Esophagus squamous epithelium (tissue), 5 donors: ENCODE results near the gene ZNF43. TPM values are rescaled to one million over a fixed set of nuclear protein-coding genes. Genes with fewer than 3 reads are reported as not detected.
"Not testable (repeated sequence)": the region's sequence is repeated elsewhere in the genome, so short reads cannot be mapped to it uniquely, and the experiment has no call there.

Experiments used
- DNase-seq: peaks from one replicate; lab custom pipeline; 2025; lab: John Stamatoyannopoulos, UW
- H3K27ac ChIP-seq, 4 donors: fragments of 200-600 bp; sonication (generic); one replicate each; pipeline ENCODE4 v1.5.1; 2016 to 2019; ENCODE audit warnings: mild to moderate bottlenecking in 1 of 4
- H3K27me3 ChIP-seq, 4 donors: fragments of 200-600 bp; sonication (generic); 1 replicate in 3 of 4; 2 replicates in 1 of 4; pipeline versions ENCODE4 v1.5.1 to v1.6.0; 2017 to 2021; ENCODE audit warnings: antibody characterized with exemption in 1 of 4
- H3K36me3 ChIP-seq, 3 donors: fragments of 200-600 bp; sonication (generic); one replicate each; pipeline ENCODE4 v1.5.1; 2016 to 2019
- H3K4me1 ChIP-seq, 3 donors: fragments of 200-600 bp; sonication (generic); one replicate each; pipeline ENCODE4 v1.5.1; 2017 to 2019
- H3K4me3 ChIP-seq, 4 donors: fragments of 200-600 bp; sonication (generic); 1 replicate in 3 of 4; 2 replicates in 1 of 4; pipeline ENCODE4 v1.5.1; 2016 to 2019; ENCODE audit warnings: mild to moderate bottlenecking in 2 of 4, moderate library complexity in 1 of 4
- H3K9me3 ChIP-seq, 3 donors: fragments of 200-600 bp; sonication (generic); one replicate each; pipeline ENCODE4 v1.5.1; 2016 to 2019
- POLR2A ChIP-seq, 4 donors: fragments of 450-650 bp; IDR thresholded peaks; one replicate each; pipeline ENCODE4 v1.6.1; 2017; ENCODE audit warnings: antibody characterized with exemption in 4 of 4, mild to moderate bottlenecking in 4 of 4, moderate library complexity in 3 of 4
- WGBS, 2 donors: methylation state at CpG; one replicate each; pipeline ENCODE4 v1.1.5; 2018; 5-methylcytosine and 5-hydroxymethylcytosine counted together
- intact Hi-C: fragments of 100-400 bp; cut with DNase I; formaldehyde crosslinking; loops from one replicate; pipeline ENCODE4 v1.15.0; 2022
- total RNA-seq, 4 donors: library from RNA; depleted of rRNA; stranded (reverse); fragments of >200 nt; gene quantifications; one replicate each; pipeline ENCODE4 v1.1.0, GENCODE V29; 2016
- TF ChIP-seq, protein P1 (sequence below), 6 experiments: fragments of 450-650 bp in 4 of 6; fragments of 200-600 bp in 2 of 6; sonication (generic) in 2 of 6; IDR thresholded peaks; one replicate each; pipeline ENCODE4 v1.5.1; 2016 to 2019; ENCODE audit warnings: antibody characterized with exemption in 6 of 6, mild to moderate bottlenecking in 4 of 6, moderate library complexity in 4 of 6
- donor health status: DM: yes; HTN: yes; CAD: no.

ZNF43 gene
- total RNA-seq, 4 donors from 2014 or later = 2.7 to 9.9 (median 4.0) TPM

DNA sequence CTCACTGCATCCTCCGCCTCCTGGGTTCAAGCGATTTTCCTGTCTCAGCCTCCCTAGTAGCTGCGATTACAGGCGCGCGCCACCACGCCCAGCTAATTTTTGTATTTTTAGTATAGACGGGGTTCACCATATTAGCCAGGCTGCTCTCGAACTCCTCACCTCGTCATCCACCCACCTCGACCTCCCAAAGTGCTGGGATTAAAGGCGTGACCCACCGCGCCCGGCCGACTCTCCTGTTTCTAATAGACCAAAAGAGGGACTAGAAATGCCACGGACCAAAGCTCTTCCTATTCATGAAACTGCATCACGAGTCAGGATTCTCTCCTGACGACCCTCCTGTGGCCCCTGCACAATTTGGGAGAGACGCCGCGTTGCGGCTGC, 563 bp downstream of the ZNF43 start:
- peaks cover 0 to 30% (median 0%) of the 10 kb centered on the region in 3 donors for H3K36me3 ChIP-seq
- H3K9me3 ChIP-seq = peaks cover 0 to 23% (median 0%) of the 10 kb centered on the region in 3 donors
- intact Hi-C loops = no loop called here
- peak overlapping the region; percentile 85 to 96 (median 92) for H3K27ac ChIP-seq
- no peak for DNase-seq
- no peaks in the 10 kb centered on the region for H3K27me3 ChIP-seq
- peak overlapping the region; percentile 61 to 92 (median 72) for H3K4me3 ChIP-seq
- 24 to 32% methylated on average over 4 to 8 of the region's 23 CpGs for WGBS, 2 donors
- H3K4me1 ChIP-seq = peaks cover 0 to 14% (median 5%) of the 10 kb centered on the region in 3 donors
- no peak for TF ChIP-seq POLR2A (IDR thresholded peaks at IDR 0.05)
- TF ChIP-seq, protein P1, sequence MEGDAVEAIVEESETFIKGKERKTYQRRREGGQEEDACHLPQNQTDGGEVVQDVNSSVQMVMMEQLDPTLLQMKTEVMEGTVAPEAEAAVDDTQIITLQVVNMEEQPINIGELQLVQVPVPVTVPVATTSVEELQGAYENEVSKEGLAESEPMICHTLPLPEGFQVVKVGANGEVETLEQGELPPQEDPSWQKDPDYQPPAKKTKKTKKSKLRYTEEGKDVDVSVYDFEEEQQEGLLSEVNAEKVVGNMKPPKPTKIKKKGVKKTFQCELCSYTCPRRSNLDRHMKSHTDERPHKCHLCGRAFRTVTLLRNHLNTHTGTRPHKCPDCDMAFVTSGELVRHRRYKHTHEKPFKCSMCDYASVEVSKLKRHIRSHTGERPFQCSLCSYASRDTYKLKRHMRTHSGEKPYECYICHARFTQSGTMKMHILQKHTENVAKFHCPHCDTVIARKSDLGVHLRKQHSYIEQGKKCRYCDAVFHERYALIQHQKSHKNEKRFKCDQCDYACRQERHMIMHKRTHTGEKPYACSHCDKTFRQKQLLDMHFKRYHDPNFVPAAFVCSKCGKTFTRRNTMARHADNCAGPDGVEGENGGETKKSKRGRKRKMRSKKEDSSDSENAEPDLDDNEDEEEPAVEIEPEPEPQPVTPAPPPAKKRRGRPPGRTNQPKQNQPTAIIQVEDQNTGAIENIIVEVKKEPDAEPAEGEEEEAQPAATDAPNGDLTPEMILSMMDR (IDR thresholded peaks at IDR 0.05) = no peak

DNA sequence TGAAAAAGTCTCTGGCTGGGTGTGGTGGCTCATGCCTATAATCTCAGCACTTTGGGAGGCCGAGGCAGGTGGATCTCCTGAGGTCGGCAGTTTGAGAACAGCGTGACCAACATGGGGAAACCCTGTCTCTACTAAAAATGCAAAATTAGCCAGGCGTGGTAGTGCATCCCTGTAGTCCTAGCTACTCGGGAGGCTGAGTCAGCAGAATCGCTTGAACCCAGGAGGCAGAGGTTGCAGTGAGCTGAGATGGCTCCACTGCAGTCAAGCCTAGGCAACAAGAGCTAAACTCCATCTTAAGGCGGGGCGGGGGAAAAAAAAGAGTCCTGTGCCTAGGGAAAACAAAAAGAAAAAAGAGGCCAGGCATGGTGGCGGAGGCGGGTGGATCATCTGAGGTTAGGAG, 2.2 kb downstream of the ZNF43 start:
- TF ChIP-seq, protein P1 (IDR thresholded peaks at IDR 0.05) = no peak
- no peak for TF ChIP-seq POLR2A (IDR thresholded peaks at IDR 0.05)
- 81 to 91% methylated on average over 8 to 9 of the region's 10 CpGs for whole genome bisulfite sequencing, 2 donors
- no peak for DNase-seq
- Histone ChIP-seq H3K4me3 (no peak overlapping the region), H3K4me1 (peaks cover 0 to 14% (median 5%) of the 10 kb centered on the region in 3 donors), H3K36me3 (peaks cover 0 to 24% (median 0%) of the 10 kb centered on the region in 3 donors), H3K27ac (no peak overlapping the region), H3K27me3 (no peaks in the 10 kb centered on the region), H3K9me3 (peaks cover 0 to 37% (median 0%) of the 10 kb centered on the region in 3 donors)
- intact Hi-C loops = no loop called here

DNA sequence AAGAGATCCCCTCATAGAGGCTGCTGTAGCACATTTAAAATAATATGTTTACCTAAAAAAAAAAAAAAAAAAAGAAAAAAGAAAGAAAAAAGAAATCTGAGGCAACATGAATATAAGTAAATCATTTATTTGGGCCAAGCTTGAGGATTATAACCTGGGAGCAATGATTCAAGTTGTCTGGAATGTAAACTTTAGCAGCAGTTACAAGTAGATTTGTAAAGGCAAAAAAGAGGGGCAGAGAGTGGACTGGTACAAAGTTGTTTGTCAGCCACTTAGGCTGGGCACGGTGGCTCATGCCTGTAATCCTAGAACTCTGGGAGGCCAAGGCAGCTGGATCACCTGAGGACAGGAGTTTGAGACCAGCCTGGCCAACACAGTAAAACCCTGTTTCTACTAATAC, 11.3 kb downstream of the ZNF43 start:
- H3K36me3 ChIP-seq = peaks cover 0 to 69% (median 8%) of the 10 kb centered on the region in 3 donors
- DNase-seq = no peak
- no peak overlapping the region for H3K27ac ChIP-seq
- TF ChIP-seq, protein P1 (IDR thresholded peaks at IDR 0.05) = no peak
- no peak for TF ChIP-seq POLR2A (IDR thresholded peaks at IDR 0.05)
- peaks cover 0 to 92% (median 10%) of the 10 kb centered on the region in 3 donors for H3K9me3 ChIP-seq
- no peak overlapping the region for H3K4me3 ChIP-seq
- intact Hi-C loops = no loop called here
- H3K27me3 ChIP-seq = no peaks in the 10 kb centered on the region
- WGBS, 2 donors = 88 to 100% methylated on average over 1 of the region's 1 CpG
- no peaks in the 10 kb centered on the region for H3K4me1 ChIP-seq

DNA sequence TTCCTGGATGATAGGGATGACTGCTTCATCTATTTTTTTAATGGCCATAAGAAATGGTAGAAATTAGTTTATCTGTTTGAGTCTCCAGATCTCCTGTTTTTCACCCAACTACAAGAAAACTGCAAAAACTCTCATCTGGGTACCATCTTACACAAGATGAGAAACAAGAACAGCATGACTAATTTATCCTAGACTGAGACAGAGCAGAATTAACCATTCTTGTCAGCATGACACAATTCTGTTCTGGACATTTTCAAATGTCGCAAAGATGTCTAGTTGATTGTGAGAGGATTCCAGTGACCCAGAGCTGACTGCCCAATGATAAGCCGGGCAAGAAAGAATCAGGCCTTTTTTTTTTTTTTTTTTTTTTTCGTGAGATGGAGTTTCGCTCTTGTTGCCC, 12.8 kb downstream of the ZNF43 start:
- DNase-seq = no peak
- Histone ChIP-seq H3K9me3 (peaks cover 0 to 90% (median 13%) of the 10 kb centered on the region in 3 donors), H3K27ac (no peak overlapping the region), H3K36me3 (peaks cover 2 to 78% (median 8%) of the 10 kb centered on the region in 3 donors), H3K4me3 (no peak overlapping the region), H3K27me3 (no peaks in the 10 kb centered on the region), H3K4me1 (no peaks in the 10 kb centered on the region)
- intact Hi-C loops = no loop called here
- TF ChIP-seq, protein P1 (IDR thresholded peaks at IDR 0.05) = no peak
- WGBS, 2 donors = 89 to 95% methylated on average over 4 of the region's 4 CpGs

DNA sequence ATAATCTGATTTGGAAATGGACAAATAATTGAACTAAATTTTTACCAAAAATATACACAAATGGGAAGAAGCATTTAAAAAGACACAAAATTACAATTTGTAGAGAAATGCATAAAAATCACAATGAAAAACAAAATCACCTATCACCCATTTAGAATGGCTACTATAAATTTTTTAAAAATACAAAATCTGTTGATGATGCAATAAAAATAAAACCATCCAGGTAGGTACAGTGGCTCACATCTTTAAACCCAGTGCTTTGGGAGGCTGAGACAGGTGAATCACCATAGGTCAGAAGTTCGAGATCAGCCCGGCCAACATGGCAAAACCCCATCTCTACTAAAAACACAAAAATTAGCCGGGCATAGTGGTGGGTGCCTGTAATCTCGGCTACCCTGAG, 23.5 kb downstream of the ZNF43 start:
- peaks cover 10 to 100% (median 90%) of the 10 kb centered on the region in 3 donors for H3K9me3 ChIP-seq
- no peak for DNase-seq
- no peak overlapping the region for H3K4me3 ChIP-seq
- 93 to 94% methylated on average over 4 of the region's 4 CpGs for WGBS, 2 donors
- no peak overlapping the region for H3K27ac ChIP-seq
- intact Hi-C loops = no loop called here
- peaks cover 22 to 98% (median 39%) of the 10 kb centered on the region in 3 donors for H3K36me3 ChIP-seq
- no peaks in the 10 kb centered on the region for H3K27me3 ChIP-seq
- no peaks in the 10 kb centered on the region for H3K4me1 ChIP-seq
- TF ChIP-seq POLR2A (IDR thresholded peaks at IDR 0.05) = no peak
- TF ChIP-seq, protein P1 (IDR thresholded peaks at IDR 0.05) = no peak

DNA sequence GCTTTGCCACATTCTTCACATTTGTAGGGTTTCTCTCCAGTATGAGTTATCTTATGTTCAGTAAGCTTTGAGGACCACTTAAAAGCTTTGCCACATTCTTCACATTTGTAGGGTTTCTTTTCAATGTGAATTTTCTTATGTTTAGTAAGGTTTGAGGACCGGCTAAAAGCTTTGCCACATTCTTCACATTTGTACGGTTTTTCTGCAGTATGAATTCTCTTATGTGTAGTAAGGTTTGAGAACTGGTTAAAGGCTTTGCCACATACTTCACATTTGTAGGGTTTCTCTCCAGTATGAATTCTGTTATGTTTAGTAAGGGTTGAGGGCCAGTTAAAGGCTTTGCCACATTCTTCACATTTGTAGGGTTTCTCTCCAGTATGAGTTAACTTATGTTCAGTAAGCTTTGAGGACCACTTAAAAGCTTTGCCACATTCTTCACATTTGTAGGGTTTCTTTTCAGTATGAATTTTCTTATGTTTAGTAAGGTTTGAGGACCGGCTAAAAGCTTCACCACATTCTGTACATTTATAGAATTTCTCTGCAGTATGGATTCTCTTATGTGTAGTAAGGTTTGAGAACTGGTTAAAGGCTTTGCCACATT, 27.5 kb downstream of the ZNF43 start:
- intact Hi-C loops, H3K27me3 ChIP-seq, DNase-seq, H3K4me1 ChIP-seq, H3K27ac ChIP-seq: not testable (repeated sequence)
- peaks cover 14 to 59% (median 23%) of the 10 kb centered on the region in 3 donors for H3K36me3 ChIP-seq
- peaks cover 10 to 99% (median 86%) of the 10 kb centered on the region in 3 donors for H3K9me3 ChIP-seq
- peak overlapping the region in 1 of 4 donors; percentile 23 for H3K4me3 ChIP-seq
- WGBS, 2 donors = 92 to 98% methylated on average over 3 of the region's 3 CpGs
